GM18520 (cell line): ENCODE data around the gene CD84.
"Not testable (repeated sequence)": the region's sequence is repeated elsewhere in the genome, so short reads cannot be mapped to it uniquely, and the experiment has no call there.

Experiments
- ATAC-seq: cut with Tn5 transposase; IDR thresholded peaks from one replicate; pipeline ENCODE4 v1.9.1; 2021; ENCODE audit not compliant: unreplicated experiment

The CD84 gene

GRCh38 chr1:160575112-160575664 lies 4.1 kb downstream of the CD84 start:
- ATAC-seq = no peak

- ATAC-seq = no peak
Measured at GRCh38 chr1:160570840-160571239, 8.5 kb downstream of the CD84 start.

- ATAC-seq = no peak
Measured at GRCh38 chr1:160569806-160570205, 9.5 kb downstream of the CD84 start.

GRCh38 chr1:160567858-160568682 lies 11.2 kb downstream of the CD84 start:
- no peak for ATAC-seq

- no peak for ATAC-seq
Measured at GRCh38 chr1:160567341-160567740, 12.0 kb downstream of the CD84 start.

- no peak for ATAC-seq
Measured at GRCh38 chr1:160565564-160565963, 13.7 kb downstream of the CD84 start.

GRCh38 chr1:160563230-160563629 lies 16.1 kb downstream of the CD84 start:
- ATAC-seq = not testable (repeated sequence)

GRCh38 chr1:160562745-160563144 lies 16.6 kb downstream of the CD84 start:
- not testable (repeated sequence) for ATAC-seq

- ATAC-seq = no peak
Measured at GRCh38 chr1:160560806-160561205, 18.5 kb downstream of the CD84 start.

GRCh38 chr1:160560045-160560705 lies 19.1 kb downstream of the CD84 start:
- no peak for ATAC-seq

- ATAC-seq = not testable (repeated sequence)
Measured at GRCh38 chr1:160559437-160559836, 19.9 kb downstream of the CD84 start.

- no peak for ATAC-seq
Measured at GRCh38 chr1:160558660-160559380, 20.5 kb downstream of the CD84 start.

GRCh38 chr1:160553778-160554177 lies 25.5 kb downstream of the CD84 start:
- ATAC-seq = no peak

GRCh38 chr1:160552425-160552824 lies 26.9 kb downstream of the CD84 start:
- no peak for ATAC-seq

- ATAC-seq = no peak
Measured at GRCh38 chr1:160550572-160551034, 28.7 kb downstream of the CD84 start.

GRCh38 chr1:160549665-160550006 lies 29.7 kb downstream of the CD84 start:
- ATAC-seq = no peak

- no peak for ATAC-seq
Measured at GRCh38 chr1:160548960-160549664, 30.2 kb downstream of the CD84 start.

- ATAC-seq = no peak
Measured at GRCh38 chr1:160548183-160548582, 31.1 kb downstream of the CD84 start.

- no peak for ATAC-seq
Measured at GRCh38 chr1:160547422-160547821, 31.9 kb downstream of the CD84 start.

GRCh38 chr1:160546942-160547341 lies 32.4 kb downstream of the CD84 start:
- no peak for ATAC-seq

GRCh38 chr1:160544647-160545046 lies 34.6 kb downstream of the CD84 start:
- ATAC-seq = no peak
